T-helper 17 cell (primary cell): Measurements from ENCODE around the gene TAS2R38. TPM values are rescaled to one million over a fixed set of nuclear protein-coding genes. Genes with fewer than 3 reads are reported as not detected.

Experiments used
- total RNA-seq, 4 donors: library from RNA in 2 of 4; stranded (reverse) in 2 of 4; gene quantifications; one replicate each; pipeline ENCODE4 v1.2.3 and lab custom pipeline; 2022 to 2026

Gene TAS2R38
- total RNA-seq, 2 donors from 2014 or later = not detected

Other genes starting within 250 kb of the TAS2R38 start
- gene SSBP1, start 235.4 kb downstream of the TAS2R38 start, total RNA-seq = 10 to 100 TPM; 81.3 to 91.3 TPM
- under 1 TPM; 0.42 to 0.87 TPM for gene TAS2R3, start 209.7 kb downstream of the TAS2R38 start, total RNA-seq
- under 1 TPM; 0.37 to 0.50 TPM for gene TAS2R4, start 197.1 kb downstream of the TAS2R38 start, total RNA-seq
- gene TAS2R5, start 183.6 kb downstream of the TAS2R38 start, total RNA-seq = 1 to 10 TPM in 1 of 2 donors, under 1 TPM in 1; 0.90 to 1.1 TPM
- not detected for gene PRSS37, start 132.3 kb downstream of the TAS2R38 start, total RNA-seq
- not detected for gene OR9A4, start 57.4 kb downstream of the TAS2R38 start, total RNA-seq
- gene CLEC5A, start 26.8 kb downstream of the TAS2R38 start, total RNA-seq = under 1 TPM in 1 of 2 donors, not detected in 1; 0.27 TPM
- under 1 TPM; 0.07 to 0.08 TPM for gene MGAM, start 22.1 kb upstream of the TAS2R38 start, total RNA-seq
- gene MGAM2, start 137.9 kb upstream of the TAS2R38 start, total RNA-seq = under 1 TPM in 1 of 2 donors, not detected in 1; 0.08 TPM